HG03457 (cell line): ENCODE data around the gene STEAP2.
"Not testable (repeated sequence)": the region's sequence is repeated elsewhere in the genome, so short reads cannot be mapped to it uniquely, and the experiment has no call there.

Source experiments
- ATAC-seq: cut with Tn5 transposase; IDR thresholded peaks from one replicate; pipeline ENCODE4 v1.9.1; 2021; ENCODE audit warnings: moderate number of reproducible peaks; ENCODE audit not compliant: unreplicated experiment

Gene STEAP2

GRCh38 chr7:90232430-90232829 lies 20.9 kb downstream of the STEAP2 start:
- no peak for ATAC-seq

- no peak for ATAC-seq
Measured at GRCh38 chr7:90233569-90233968, 22.0 kb downstream of the STEAP2 start.

- ATAC-seq: no peak
Measured at GRCh38 chr7:90236721-90237289, 25.3 kb downstream of the STEAP2 start.

GRCh38 chr7:90238022-90238421 lies 26.5 kb downstream of the STEAP2 start:
- no peak for ATAC-seq

GRCh38 chr7:90238583-90238982 lies 27.0 kb downstream of the STEAP2 start:
- no peak for ATAC-seq

GRCh38 chr7:90239050-90239449 lies 27.5 kb downstream of the STEAP2 start:
- ATAC-seq: no peak

GRCh38 chr7:90239625-90240228 lies 28.2 kb downstream of the STEAP2 start:
- no peak for ATAC-seq

GRCh38 chr7:90242369-90243168 lies 31.0 kb downstream of the STEAP2 start:
- ATAC-seq: no peak

- no peak for ATAC-seq
Measured at GRCh38 chr7:90243556-90243955, 32.0 kb downstream of the STEAP2 start.

GRCh38 chr7:90244565-90244908 lies 33.0 kb downstream of the STEAP2 start:
- ATAC-seq: no peak

GRCh38 chr7:90244909-90245851 lies 33.6 kb downstream of the STEAP2 start, which contains the start of gene CFAP69:
TSS of gene CFAP69 (plus strand) at chr7:90245174. CDS start at chr7:90245425, 251 bp downstream.
- peak; percentile 88 for ATAC-seq

GRCh38 chr7:90246171-90246570 lies 34.6 kb downstream of the STEAP2 start:
- ATAC-seq: no peak

GRCh38 chr7:90248706-90249105 lies 37.2 kb downstream of the STEAP2 start:
- no peak for ATAC-seq

- ATAC-seq: no peak
Measured at GRCh38 chr7:90250601-90251303, 39.2 kb downstream of the STEAP2 start.

- ATAC-seq: no peak
Measured at GRCh38 chr7:90251304-90251635, 39.7 kb downstream of the STEAP2 start.

GRCh38 chr7:90256011-90256410 lies 44.5 kb downstream of the STEAP2 start:
- ATAC-seq: not testable (repeated sequence)

- ATAC-seq: no peak
Measured at GRCh38 chr7:90256778-90257177, 45.2 kb downstream of the STEAP2 start.

GRCh38 chr7:90261441-90261840 lies 49.9 kb downstream of the STEAP2 start:
- no peak for ATAC-seq

- ATAC-seq: peak; percentile 69
Measured at GRCh38 chr7:90262438-90262837, 50.9 kb downstream of the STEAP2 start.

GRCh38 chr7:90266808-90267207 lies 55.3 kb downstream of the STEAP2 start:
- ATAC-seq: no peak
